HepG2 (cell line): ENCODE results near the gene GNG4. TPM values are rescaled to one million over a fixed set of nuclear protein-coding genes. Genes with fewer than 3 reads are reported as not detected.

Experiments used
- ATAC-seq: fragments of 200-7000 bp; cut with Tn5 transposase; 3 replicates; pipeline ENCODE4 v1.9.1; 2020; ENCODE audit warnings: mild to moderate bottlenecking, moderate library complexity
- BruUV-seq: library from RNA; stranded (reverse); fragments of 400-500 nt; replicated peaks from 2 replicates; lab custom pipeline; 2021; lab: Mats Ljungman, UMichigan
- CTCF ChIA-PET: fragments of 300-600 bp; formaldehyde crosslinking; extraction: SDS; loops from one replicate; lab custom pipeline; 2021; ENCODE audit warnings: low total read pairs, inconsistent platforms, low intra/inter-chr PET ratio; lab: Yijun Ruan, JAX
- POLR2A ChIA-PET: fragments of 350-600 bp; sonication (Branson Sonifier 250); formaldehyde crosslinking; loops from one replicate; lab custom pipeline; 2020; ENCODE audit warnings: antibody characterized with exemption, inconsistent platforms; lab: Yijun Ruan, JAX
- DNase-seq: peaks from one replicate; pipeline ENCODE4 v3.0.0-alpha.2; 2015; ENCODE audit warnings: low spot score
- FAIRE-seq: peaks from 3 replicates; lab custom pipeline; 2011; peaks lifted over from hg19 to GRCh38; lab: Jason Lieb, UNC
- H2AFZ ChIP-seq: one replicate; pipeline ENCODE4 v1.6.1; 2011; ENCODE audit warnings: low read length, inconsistent platforms
- H3K27ac ChIP-seq: fragments of 300-600 bp; 3 replicates; pipeline ENCODE4 v1.8.0; 2011; ENCODE audit warnings: mixed run types, mild to moderate bottlenecking, mixed read lengths, low read length, inconsistent platforms; ENCODE audit not compliant: insufficient read depth; ENCODE audit errors: extremely low read length
- H3K27me3 ChIP-seq, 2 experiments: fragments of 200-600 bp in 1 of 2; 2 replicates in 1 of 2; 3 replicates in 1 of 2; pipeline versions ENCODE4 v1.6.0 to v1.8.0; 2011; ENCODE audit warnings: low read length in 2 of 2, mild to moderate bottlenecking in 2 of 2, moderate library complexity in 2 of 2, inconsistent platforms in 1 of 2; ENCODE audit not compliant: insufficient read depth in 2 of 2, control insufficient read depth in 1 of 2
- H3K36me3 ChIP-seq, 2 experiments: fragments of 200-600 bp in 1 of 2; replicated peaks in 1 of 2; 2 replicates in 1 of 2; 3 replicates in 1 of 2; pipeline versions ENCODE4 v1.5.1 to v1.8.0; 2011; ENCODE audit warnings: low read length in 2 of 2, inconsistent platforms in 1 of 2; ENCODE audit not compliant: insufficient read depth in 2 of 2, control insufficient read depth in 1 of 2
- H3K4me1 ChIP-seq: 2 replicates; pipeline ENCODE4 v1.5.1; 2012; ENCODE audit warnings: low read length, inconsistent platforms; ENCODE audit not compliant: insufficient read depth
- H3K4me2 ChIP-seq: 2 replicates; pipeline ENCODE4 v1.6.0; 2011; ENCODE audit warnings: low read depth, low read length, inconsistent platforms
- H3K4me3 ChIP-seq, 3 experiments: fragments of 200-600 bp in 1 of 3; sonication (generic), shearing (Covaris generic) in 1 of 3; replicated peaks in 1 of 3; 2 replicates each; pipeline ENCODE4 v1.5.1; 2011 to 2016; ENCODE audit warnings: low read length in 3 of 3, inconsistent platforms in 2 of 3, low read depth in 2 of 3, mild to moderate bottlenecking in 2 of 3, control low read depth in 1 of 3, mixed read lengths in 1 of 3; ENCODE audit not compliant: insufficient read depth in 1 of 3
- H3K79me2 ChIP-seq: one replicate; pipeline ENCODE4 v1.6.1; 2011; ENCODE audit warnings: low read length, inconsistent platforms; ENCODE audit not compliant: insufficient read depth
- H3K9ac ChIP-seq: 2 replicates; pipeline ENCODE4 v1.6.0; 2011; ENCODE audit warnings: mild to moderate bottlenecking, low read depth, low read length, inconsistent platforms; ENCODE audit not compliant: insufficient read depth
- H3K9me3 ChIP-seq: 2 replicates; pipeline ENCODE4 v1.5.1; 2012; ENCODE audit warnings: mild to moderate bottlenecking, low read length
- H4K20me1 ChIP-seq: 2 replicates; pipeline ENCODE4 v1.6.0; 2011; ENCODE audit warnings: inconsistent platforms, mild to moderate bottlenecking, low read length, moderate library complexity; ENCODE audit not compliant: insufficient read depth
- CEBPB ChIP-seq: IDR thresholded peaks from 2 replicates; pipeline ENCODE4 v1.6.1; 2011; ENCODE audit warnings: low read depth, low read length, improper control_type of control experiment, borderline replicate concordance
- HMGXB3 ChIP-seq: sonication (generic); formaldehyde crosslinking; IDR thresholded peaks from 2 replicates; pipeline ENCODE4 v1.4.0; 2020; ENCODE audit warnings: missing genetic modification reagents, borderline replicate concordance
- WGBS: methylation state at CpG from one replicate; pipeline ENCODE4 v1.1.6; 2017; ENCODE audit warnings: low lambda C conversion rate; 5-methylcytosine and 5-hydroxymethylcytosine counted together
- in situ Hi-C: cut with HindIII; loops from 2 replicates; pipeline ENCODE4 v1.10.0; 2017; ENCODE audit warnings: low pct_unique_long_range_greater_than_20kb; ENCODE audit not compliant: extremely low pct_ligation_motif_present
- intact Hi-C: fragments of 100-400 bp; cut with micrococcal nuclease; formaldehyde crosslinking; loops from one replicate; pipeline ENCODE4 v1.10.0; 2022; ENCODE audit not compliant: unreplicated experiment
- polyA plus RNA-seq, 8 experiments: library from polyadenylated mRNA; depleted of rRNA in 3 of 8; stranded (reverse) in 7 of 8; unstranded in 1 of 8; fragments of >200 nt; fragmentation: Illumina TruSeq in 4 of 8; extraction: Trizol in 4 of 8; gene quantifications; 2 replicates each; pipeline versions ENCODE4 v1.2.1 to v1.2.3, GENCODE V29; 2011 to 2016; ENCODE audit warnings: low read depth in 4 of 8, missing spikeins in 1 of 8, mixed read lengths in 1 of 8; ENCODE audit not compliant: insufficient read depth in 1 of 8
- total RNA-seq, 5 experiments: library from RNA; depleted of rRNA; stranded (reverse); fragments of >200 nt; fragmentation: Illumina TruSeq; extraction: Trizol; gene quantifications; 2 replicates each; pipeline ENCODE4 v1.2.3, GENCODE V29; 2016; ENCODE audit warnings: low read depth in 1 of 5

The GNG4 gene
- total and polyA plus RNA-seq, 2 of the 13 experiments (the other 11 are each of a cell fraction or from before 2014, with no cell fraction given): 27.1 to 69.5 TPM

GRCh38 chr1:235571482-235571881 lies 78.1 kb downstream of the GNG4 start:
- in situ Hi-C loops: no loop called here
- no peak for ATAC-seq
- ChIA-PET POLR2A (no interaction called here), CTCF (no interaction called here)
- H3K4me2 ChIP-seq: no peak overlapping the region
- no peak overlapping the region for H3K9ac ChIP-seq
- no peak overlapping the region for H2AFZ ChIP-seq
- no peak overlapping the region for H3K27ac ChIP-seq
- no peaks in the 10 kb centered on the region for H3K9me3 ChIP-seq
- 98% methylated on average over 3 of the region's 3 CpGs for WGBS
- FAIRE-seq: no peak
- BruUV-seq: no TSS peak
- no peaks in the 10 kb centered on the region for H4K20me1 ChIP-seq
- H3K4me3 ChIP-seq: no peak overlapping the region
- peaks cover 4 to 8% of the 10 kb centered on the region in 2 experiments; a peak in 4 of 5 replicates for H3K36me3 ChIP-seq
- no peaks in the 10 kb centered on the region for H3K27me3 ChIP-seq
- TF ChIP-seq HMGXB3 (CRISPR knock-in tag) (no peak), CEBPB (0 out of 2 replicates have a peak, but pooled peaks have one; percentile 27)
- H3K4me1 ChIP-seq: no peaks in the 10 kb centered on the region
- no peaks in the 10 kb centered on the region for H3K79me2 ChIP-seq
- no peak for DNase-seq
- intact Hi-C loops: no loop called here
